IPS-15b (cell line): Measurements from ENCODE around the gene CERS1.

Experiments
- H3K27me3 ChIP-seq: one replicate; pipeline ENCODE4 v1.6.1; 2013; ENCODE audit warnings: low read length; ENCODE audit not compliant: control insufficient read depth, insufficient read depth
- H3K36me3 ChIP-seq: one replicate; pipeline ENCODE4 v1.6.1; 2013; ENCODE audit warnings: low read length; ENCODE audit not compliant: control insufficient read depth, insufficient read depth
- H3K4me1 ChIP-seq: one replicate; pipeline ENCODE4 v1.6.1; 2013; ENCODE audit warnings: mild to moderate bottlenecking, low read length; ENCODE audit not compliant: control insufficient read depth, insufficient read depth
- H3K4me3 ChIP-seq: one replicate; pipeline ENCODE4 v1.5.1; 2013; ENCODE audit warnings: low read depth, low read length
- H3K9ac ChIP-seq: one replicate; pipeline ENCODE4 v1.6.1; 2013; ENCODE audit warnings: low read depth, mild to moderate bottlenecking, low read length
- H3K9me3 ChIP-seq: one replicate; pipeline ENCODE4 v1.6.1; 2013; ENCODE audit warnings: mild to moderate bottlenecking, low read length; ENCODE audit not compliant: control insufficient read depth, insufficient read depth

Gene CERS1

GRCh38 chr19:18875726-18876125 is 20.2 kb downstream of the CERS1 start:
- Histone ChIP-seq H3K9ac (no peak overlapping the region), H3K4me3 (no peak overlapping the region), H3K27me3 (no peaks in the 10 kb centered on the region), H3K36me3 (peaks cover 16% of the 10 kb centered on the region), H3K4me1 (no peaks in the 10 kb centered on the region), H3K9me3 (no peaks in the 10 kb centered on the region)

GRCh38 chr19:18871543-18871942 is 24.4 kb downstream of the CERS1 start:
- no peaks in the 10 kb centered on the region for H3K4me1 ChIP-seq
- no peak overlapping the region for H3K9ac ChIP-seq
- no peaks in the 10 kb centered on the region for H3K27me3 ChIP-seq
- no peak overlapping the region for H3K4me3 ChIP-seq
- no peaks in the 10 kb centered on the region for H3K9me3 ChIP-seq
- H3K36me3 ChIP-seq = peaks cover 14% of the 10 kb centered on the region

GRCh38 chr19:18870531-18871172 is 25.3 kb downstream of the CERS1 start:
- Histone ChIP-seq H3K4me3 (no peak overlapping the region), H3K27me3 (no peaks in the 10 kb centered on the region), H3K9me3 (no peaks in the 10 kb centered on the region), H3K9ac (no peak overlapping the region), H3K4me1 (no peaks in the 10 kb centered on the region), H3K36me3 (peaks cover 17% of the 10 kb centered on the region)

DNA sequence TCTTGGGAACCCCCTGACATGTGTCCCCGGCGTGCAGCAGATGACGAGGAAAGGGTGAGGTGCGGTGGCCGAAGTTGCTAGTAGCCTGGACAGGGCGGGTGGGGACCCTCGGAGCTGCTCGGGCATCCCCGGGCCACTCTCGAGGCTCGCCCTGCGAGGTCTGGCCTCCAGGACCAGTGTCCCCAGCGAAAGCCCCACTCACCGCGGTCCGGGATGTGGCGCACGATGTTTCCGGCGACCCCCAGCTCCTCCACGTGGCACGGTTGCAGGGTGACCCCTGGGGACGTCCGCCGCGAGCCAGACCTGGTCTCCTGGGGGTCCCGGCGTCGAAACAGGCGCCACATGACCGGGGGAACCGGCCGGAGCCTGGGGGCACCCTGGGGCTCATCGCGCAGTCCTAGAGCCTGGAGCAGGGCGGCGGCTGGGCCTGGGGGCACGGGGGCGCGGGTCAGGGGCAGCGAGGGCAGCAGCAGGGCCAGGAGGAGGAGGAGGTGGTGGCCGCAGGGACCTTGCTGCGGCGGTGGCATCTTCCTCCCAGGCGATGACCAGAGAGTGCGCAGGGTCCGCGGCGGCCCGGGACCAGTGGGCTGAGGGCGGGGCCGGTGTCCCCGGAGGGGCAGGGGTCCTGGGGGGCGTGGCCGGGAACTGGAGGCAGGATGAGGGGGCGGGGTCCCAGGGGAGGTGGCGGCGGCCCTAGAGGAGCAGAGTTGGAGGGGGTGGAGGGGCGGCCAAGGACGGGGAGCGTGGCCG is 26.0 kb downstream of the CERS1 start:
- Histone ChIP-seq H3K27me3 (no peaks in the 10 kb centered on the region), H3K9ac (no peak overlapping the region), H3K36me3 (peaks cover 24% of the 10 kb centered on the region), H3K4me1 (no peaks in the 10 kb centered on the region), H3K9me3 (no peaks in the 10 kb centered on the region), H3K4me3 (no peak overlapping the region)

DNA sequence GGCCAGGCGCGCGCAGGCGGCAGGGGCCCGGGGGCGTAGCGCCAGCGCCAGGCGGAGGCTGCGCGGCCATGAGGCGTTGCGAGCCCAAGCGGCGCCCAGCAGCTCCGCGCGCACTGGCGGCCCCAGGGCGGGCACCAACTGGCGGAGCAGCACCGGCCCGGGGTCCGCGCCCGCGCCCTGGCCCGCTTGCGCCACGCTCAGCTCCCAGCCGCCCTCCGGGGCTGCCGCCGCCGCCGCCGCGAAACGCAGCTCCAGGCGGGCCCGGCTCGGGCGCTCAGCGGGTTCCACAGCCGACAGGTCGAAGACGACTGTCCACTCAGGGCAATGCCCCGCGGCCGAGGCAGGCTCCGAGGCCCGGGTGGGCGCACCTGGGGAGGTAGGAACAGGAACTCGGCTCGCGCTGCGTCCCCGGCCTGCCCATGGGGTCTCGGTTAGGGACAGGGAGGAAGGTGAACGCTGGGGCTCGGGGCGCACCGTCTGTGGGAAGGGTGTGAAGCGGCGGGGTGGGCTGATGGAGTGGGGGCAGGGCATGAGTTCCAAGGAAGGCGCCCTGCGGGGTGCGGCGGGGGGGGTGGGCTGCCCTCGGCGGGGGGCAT is 26.8 kb downstream of the CERS1 start:
- H3K9ac ChIP-seq = no peak overlapping the region
- no peak overlapping the region for H3K4me3 ChIP-seq
- no peaks in the 10 kb centered on the region for H3K4me1 ChIP-seq
- no peaks in the 10 kb centered on the region for H3K9me3 ChIP-seq
- H3K27me3 ChIP-seq = no peaks in the 10 kb centered on the region
- peaks cover 27% of the 10 kb centered on the region for H3K36me3 ChIP-seq

DNA sequence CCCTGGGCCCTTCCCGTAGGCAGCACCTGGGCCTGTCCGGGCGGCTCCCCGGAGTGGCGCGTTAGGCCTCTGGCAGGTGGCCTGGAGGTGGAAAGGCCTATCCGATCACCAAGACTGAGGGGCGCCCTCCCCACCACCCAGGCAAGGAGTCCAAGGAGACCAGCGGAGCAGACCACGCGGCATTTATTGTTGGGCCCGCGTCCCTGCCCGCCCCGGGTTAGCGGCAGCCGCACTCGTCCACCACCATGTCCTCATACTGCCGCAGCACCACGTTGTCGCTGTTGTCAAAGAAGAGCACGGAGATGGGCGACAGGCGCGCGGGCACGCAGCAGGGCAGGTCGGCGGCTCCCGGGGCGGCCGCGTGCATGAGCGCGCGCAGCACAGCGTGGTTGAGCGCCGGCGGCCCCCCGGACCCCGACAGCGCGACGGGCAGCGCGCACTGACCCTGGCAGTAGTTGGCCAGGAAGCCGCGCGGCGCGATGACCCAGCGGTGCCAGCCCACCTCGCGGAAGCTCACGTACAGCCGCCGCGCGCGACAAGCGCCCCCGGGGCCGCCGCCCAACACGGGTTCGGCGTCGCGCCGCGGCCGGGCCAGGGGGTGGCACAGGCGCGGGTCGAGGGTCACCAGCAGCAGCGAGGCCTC is 27.5 kb downstream of the CERS1 start:
- Histone ChIP-seq H3K4me1 (no peaks in the 10 kb centered on the region), H3K36me3 (peaks cover 33% of the 10 kb centered on the region), H3K27me3 (no peaks in the 10 kb centered on the region), H3K9me3 (no peaks in the 10 kb centered on the region), H3K4me3 (no peak overlapping the region), H3K9ac (peak overlapping the region; percentile 24)

DNA sequence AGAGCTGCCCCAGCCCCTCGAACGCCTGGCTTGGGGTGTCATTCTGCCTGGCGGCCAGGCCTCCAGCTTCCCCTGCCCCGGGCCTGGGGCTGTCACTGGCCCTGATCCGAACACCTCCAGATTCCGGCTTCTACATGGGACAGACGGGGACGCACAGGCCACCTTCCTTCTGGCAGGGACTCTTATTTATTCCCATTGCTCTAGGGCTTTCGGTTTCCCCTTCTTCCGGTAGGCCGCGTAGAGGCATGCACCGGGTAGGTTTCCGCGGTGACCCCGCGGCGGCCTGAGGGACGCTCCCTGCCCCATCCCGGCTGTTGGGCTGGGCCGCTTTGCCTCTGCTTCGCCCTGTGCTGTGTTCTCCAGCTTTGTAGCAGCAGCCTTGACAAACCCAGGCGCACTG is 28.2 kb downstream of the CERS1 start:
- peaks cover 41% of the 10 kb centered on the region for H3K36me3 ChIP-seq
- no peaks in the 10 kb centered on the region for H3K9me3 ChIP-seq
- H3K27me3 ChIP-seq = no peaks in the 10 kb centered on the region
- no peak overlapping the region for H3K4me3 ChIP-seq
- no peaks in the 10 kb centered on the region for H3K4me1 ChIP-seq
- H3K9ac ChIP-seq = peak overlapping the region; percentile 24

GRCh38 chr19:18867199-18867598 is 28.8 kb downstream of the CERS1 start:
- H3K36me3 ChIP-seq = peaks cover 45% of the 10 kb centered on the region
- no peak overlapping the region for H3K4me3 ChIP-seq
- H3K9me3 ChIP-seq = no peaks in the 10 kb centered on the region
- no peaks in the 10 kb centered on the region for H3K27me3 ChIP-seq
- no peak overlapping the region for H3K9ac ChIP-seq
- no peaks in the 10 kb centered on the region for H3K4me1 ChIP-seq

DNA sequence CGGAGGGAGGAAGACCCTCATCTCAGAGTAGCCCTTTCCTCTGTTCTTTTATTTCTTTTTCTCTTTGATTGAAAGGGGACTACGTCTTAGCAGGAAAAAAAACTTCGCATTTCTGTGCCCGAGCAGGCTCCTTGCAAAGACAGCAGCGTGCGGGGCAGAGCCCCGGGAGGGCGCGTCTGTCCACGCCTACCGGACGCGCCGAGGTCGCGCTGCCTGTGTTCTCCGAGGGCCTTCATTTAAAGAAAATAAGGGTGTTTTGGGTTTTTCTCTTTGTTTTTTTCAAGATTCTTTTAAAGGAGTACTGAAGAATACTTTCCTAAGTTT is 29.2 kb downstream of the CERS1 start:
- H3K9ac ChIP-seq = no peak overlapping the region
- H3K4me3 ChIP-seq = no peak overlapping the region
- no peaks in the 10 kb centered on the region for H3K9me3 ChIP-seq
- H3K4me1 ChIP-seq = no peaks in the 10 kb centered on the region
- H3K27me3 ChIP-seq = no peaks in the 10 kb centered on the region
- H3K36me3 ChIP-seq = peaks cover 49% of the 10 kb centered on the region

GRCh38 chr19:18865973-18866799 is 29.8 kb downstream of the CERS1 start:
- H3K9ac ChIP-seq = no peak overlapping the region
- H3K4me1 ChIP-seq = no peaks in the 10 kb centered on the region
- H3K9me3 ChIP-seq = no peaks in the 10 kb centered on the region
- no peak overlapping the region for H3K4me3 ChIP-seq
- no peaks in the 10 kb centered on the region for H3K27me3 ChIP-seq
- peaks cover 54% of the 10 kb centered on the region for H3K36me3 ChIP-seq
